Lower leg skin (tissue), 3 donors: ENCODE results near the gene MIGA1.

Experiments
- CTCF ChIP-seq, 3 donors: fragments of 450-650 bp; IDR thresholded peaks; one replicate each; pipeline ENCODE4 v1.5.1; 2016; ENCODE audit warnings: antibody characterized with exemption in 3 of 3, mild to moderate bottlenecking in 3 of 3, moderate library complexity in 2 of 3
- POLR2A ChIP-seq, 2 donors: fragments of 450-650 bp; IDR thresholded peaks; one replicate each; pipeline ENCODE4 v1.6.1; 2016 to 2017; ENCODE audit warnings: antibody characterized with exemption in 2 of 2, mild to moderate bottlenecking in 1 of 2, moderate library complexity in 1 of 2

GRCh38 chr1:77888081-77888780 lies 108.8 kb downstream of the MIGA1 start, which contains the start of gene NEXN:
- TF ChIP-seq CTCF (IDR thresholded peaks at IDR 0.05) (no peak), POLR2A (IDR thresholded peaks at IDR 0.05) (no peak)
